Psoas muscle (tissue), 8 donors: ENCODE measurements around the gene GNG3. TPM values are rescaled to one million over a fixed set of nuclear protein-coding genes. Genes with fewer than 3 reads are reported as not detected.
"Not testable (repeated sequence)": the region's sequence is repeated elsewhere in the genome, so short reads cannot be mapped to it uniquely, and the experiment has no call there.

Experiments used
- ATAC-seq, 4 donors: fragments of 200-7000 bp; cut with Tn5 transposase; one replicate each; pipeline ENCODE4 v1.9.1; 2020; ENCODE audit warnings: moderate library complexity in 3 of 4, mild to moderate bottlenecking in 2 of 4
- DNase-seq, 2 donors: peaks; one replicate each; pipeline ENCODE4 v3.0.0-alpha.2; 2020
- H3K27ac ChIP-seq: fragments of 200-600 bp; one replicate; pipeline ENCODE4 v1.8.0; 2022
- H3K27me3 ChIP-seq, 3 donors: fragments of 200-600 bp in 1 of 3; one replicate each; pipeline versions ENCODE4 v1.6.1 to v1.8.0; 2013 to 2022; ENCODE audit warnings: low read length in 2 of 3, mild to moderate bottlenecking in 2 of 3, moderate library complexity in 1 of 3; ENCODE audit not compliant: insufficient read depth in 3 of 3
- H3K36me3 ChIP-seq, 2 donors: fragments of 200-600 bp in 1 of 2; one replicate each; pipeline versions ENCODE4 v1.6.1 to v1.8.0; 2013 to 2022; ENCODE audit warnings: low read depth in 1 of 2, mild to moderate bottlenecking in 1 of 2, moderate library complexity in 1 of 2; ENCODE audit not compliant: insufficient read depth in 1 of 2
- H3K4me1 ChIP-seq: fragments of 200-600 bp; one replicate; pipeline ENCODE4 v1.8.0; 2022
- H3K4me3 ChIP-seq: fragments of 200-600 bp; one replicate; pipeline ENCODE4 v1.8.0; 2022; ENCODE audit warnings: mild to moderate bottlenecking
- H3K9me3 ChIP-seq: fragments of 200-600 bp; one replicate; pipeline ENCODE4 v1.8.0; 2022
- WGBS, 3 donors: extraction: QIAGEN DNeasy Blood & Tissue Kit; methylation state at CpG; one replicate each; pipeline versions ENCODE4 v1.1.6 to v1.1.7; 2013; 5-methylcytosine and 5-hydroxymethylcytosine counted together
- intact Hi-C, 2 donors: fragments of 100-400 bp; cut with DNase I; formaldehyde crosslinking; loops; one replicate each; pipeline versions ENCODE4 v1.11.0 to v1.14.2; 2022
- polyA plus RNA-seq, 3 donors: library from polyadenylated mRNA; stranded (reverse); fragments of 200-250 nt; gene quantifications; one replicate each; pipeline ENCODE4 v1.2.3, GENCODE V29; 2013
- total RNA-seq, 4 donors: library from RNA; stranded (reverse); fragmentation: NEBNext Ultra II Directional in 2 of 4; extraction: Animal tissue kit (Norgen Biotek cat#: 25700) in 2 of 4; gene quantifications; one replicate each; pipeline versions ENCODE4 v1.2.1 to v1.2.4, GENCODE V29; 2021 to 2023
- TF ChIP-seq, protein P1 (sequence below): fragments of 200-600 bp; IDR thresholded peaks from one replicate; pipeline ENCODE4 v1.8.0; 2022; ENCODE audit warnings: antibody characterized with exemption
- donor health status: healthy with polysubstance abuse.
- donor health status: DM: no; HTN: no; CAD: no; lungs with moderate emphysema.
- donor health status: Bipolar disorder and iron deficiency.
- donor health status: healthy.
- donor health status: DM: yes; HTN: yes; CAD: no.
- donor health status: DM: no; HTN: no; CAD: no.
- donor health status: DM: no; HTN: no; CAD: no.
- donor health status: DM: yes; HTN: yes; CAD: no.

The GNG3 gene
- total and polyA plus RNA-seq, 7 donors: 0.10 to 0.39 TPM; not detected in 5

GRCh38 chr11:62737196-62737595 lies 29.7 kb downstream of the GNG3 start:
- H3K27me3 ChIP-seq: no peaks in the 10 kb centered on the region

GRCh38 chr11:62747475-62748160 lies 40.1 kb downstream of the GNG3 start:
- no peak for ATAC-seq
- H3K27me3 ChIP-seq: no peaks in the 10 kb centered on the region
- H3K27ac ChIP-seq: no peak overlapping the region
- peaks cover 5 to 21% of the 10 kb centered on the region in 2 donors for H3K36me3 ChIP-seq
- intact Hi-C loops: no loop called here
- H3K9me3 ChIP-seq: no peaks in the 10 kb centered on the region
- DNase-seq: no peak
- no peak overlapping the region for H3K4me3 ChIP-seq
- TF ChIP-seq, protein P1, sequence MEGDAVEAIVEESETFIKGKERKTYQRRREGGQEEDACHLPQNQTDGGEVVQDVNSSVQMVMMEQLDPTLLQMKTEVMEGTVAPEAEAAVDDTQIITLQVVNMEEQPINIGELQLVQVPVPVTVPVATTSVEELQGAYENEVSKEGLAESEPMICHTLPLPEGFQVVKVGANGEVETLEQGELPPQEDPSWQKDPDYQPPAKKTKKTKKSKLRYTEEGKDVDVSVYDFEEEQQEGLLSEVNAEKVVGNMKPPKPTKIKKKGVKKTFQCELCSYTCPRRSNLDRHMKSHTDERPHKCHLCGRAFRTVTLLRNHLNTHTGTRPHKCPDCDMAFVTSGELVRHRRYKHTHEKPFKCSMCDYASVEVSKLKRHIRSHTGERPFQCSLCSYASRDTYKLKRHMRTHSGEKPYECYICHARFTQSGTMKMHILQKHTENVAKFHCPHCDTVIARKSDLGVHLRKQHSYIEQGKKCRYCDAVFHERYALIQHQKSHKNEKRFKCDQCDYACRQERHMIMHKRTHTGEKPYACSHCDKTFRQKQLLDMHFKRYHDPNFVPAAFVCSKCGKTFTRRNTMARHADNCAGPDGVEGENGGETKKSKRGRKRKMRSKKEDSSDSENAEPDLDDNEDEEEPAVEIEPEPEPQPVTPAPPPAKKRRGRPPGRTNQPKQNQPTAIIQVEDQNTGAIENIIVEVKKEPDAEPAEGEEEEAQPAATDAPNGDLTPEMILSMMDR: no peak
- H3K4me1 ChIP-seq: peaks cover 2% of the 10 kb centered on the region
- 70 to 79% (median 73%) methylated on average over 9 of the region's 9 CpGs for WGBS, 3 donors

More at GRCh38 chr11:62737196-62737595, 29.7 kb downstream of the GNG3 start:
- DNase-seq (no peak), ATAC-seq (no peak)
- TF ChIP-seq, protein P1: no peak
- Histone ChIP-seq H3K27ac (no peak overlapping the region), H3K4me1 (no peaks in the 10 kb centered on the region), H3K36me3 (peaks cover 0 to 89% of the 10 kb centered on the region in 2 donors), H3K4me3 (no peak overlapping the region), H3K9me3 (no peaks in the 10 kb centered on the region)
- intact Hi-C loops: no loop called here

DNA sequence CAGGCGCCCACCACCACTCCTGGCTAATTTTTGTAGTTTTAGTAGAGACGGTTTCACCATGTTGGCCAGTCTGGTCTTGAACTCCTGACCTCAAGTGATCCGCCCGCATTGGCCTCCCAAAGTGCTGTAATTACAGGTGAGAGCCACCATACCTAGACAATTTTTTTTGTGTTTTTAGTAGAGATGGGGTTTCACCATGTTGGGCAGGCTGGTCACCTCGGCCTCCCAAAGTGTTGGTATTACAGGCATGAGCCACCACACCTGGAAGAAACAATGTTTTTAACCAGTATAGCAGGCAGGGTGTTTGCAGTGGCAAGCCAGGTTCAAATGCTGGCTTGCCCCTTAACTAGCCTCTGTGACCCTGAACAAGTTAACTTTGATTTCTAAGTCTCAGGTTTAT lies 42.5 kb downstream of the GNG3 start:
- ATAC-seq, H3K27me3 ChIP-seq, DNase-seq, H3K4me3 ChIP-seq, H3K9me3 ChIP-seq, H3K27ac ChIP-seq, intact Hi-C loops: not testable (repeated sequence)
- peaks cover 5 to 21% of the 10 kb centered on the region in 2 donors for H3K36me3 ChIP-seq
- 91 to 95% (median 93%) methylated on average over 5 of the region's 5 CpGs for WGBS, 3 donors
- peaks cover 12% of the 10 kb centered on the region for H3K4me1 ChIP-seq

- DNase-seq (no peak), ATAC-seq (no peak)
- H3K4me1 ChIP-seq: peaks cover 12% of the 10 kb centered on the region
- H3K36me3 ChIP-seq: peaks cover 5 to 21% of the 10 kb centered on the region in 2 donors
- H3K27ac ChIP-seq: peak overlapping the region; percentile 2
- TF ChIP-seq, protein P1: no peak
- H3K4me3 ChIP-seq: no peak overlapping the region
- 95 to 99% (median 96%) methylated on average over 14 of the region's 14 CpGs for WGBS, 3 donors
- H3K27me3 ChIP-seq: no peaks in the 10 kb centered on the region
- H3K9me3 ChIP-seq: no peaks in the 10 kb centered on the region
- intact Hi-C loops: no loop called here
Observed at GRCh38 chr11:62752177-62752785, 44.8 kb downstream of the GNG3 start.

DNA sequence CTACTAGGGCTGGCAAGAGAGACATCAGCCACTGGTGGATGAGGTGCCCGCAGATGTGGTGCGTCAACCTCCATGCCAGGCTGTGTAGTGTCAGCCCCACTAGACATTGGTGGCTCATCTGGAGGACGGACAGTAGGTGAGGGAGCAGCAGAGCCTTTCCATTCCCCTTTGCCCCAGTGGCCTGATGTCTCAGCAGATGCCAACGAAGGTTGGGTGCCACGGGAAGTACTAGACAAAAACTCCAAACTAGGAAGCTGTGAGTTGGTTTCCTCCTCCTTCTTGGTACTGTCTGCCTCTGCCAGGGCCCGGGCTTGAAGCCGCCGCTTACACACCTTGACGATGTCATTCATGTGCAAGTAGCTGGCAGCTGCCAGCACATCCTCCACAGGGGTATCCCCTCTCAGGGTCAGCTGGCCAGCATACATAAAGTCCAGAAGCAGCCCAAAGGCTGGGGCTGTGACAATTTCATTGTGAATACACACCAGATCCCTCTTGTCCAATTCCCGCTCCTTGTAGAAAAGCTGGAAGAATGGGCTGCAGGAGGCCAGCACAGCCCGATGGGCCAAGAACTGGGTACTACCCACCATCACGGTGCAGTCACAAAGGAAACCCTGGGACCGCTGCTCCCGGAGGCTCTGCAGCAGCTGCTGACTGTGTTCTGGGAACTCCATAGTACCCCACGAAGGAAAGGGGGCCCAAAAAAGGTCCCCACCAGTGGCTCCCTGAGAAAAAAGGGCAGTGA lies 45.7 kb downstream of the GNG3 start:
- 79 to 88% (median 82%) methylated on average over 15 of the region's 15 CpGs for WGBS, 3 donors
- Histone ChIP-seq H3K27me3 (no peaks in the 10 kb centered on the region), H3K36me3 (peaks cover 5 to 21% of the 10 kb centered on the region in 2 donors), H3K4me3 (peak overlapping the region; percentile 81), H3K27ac (peak overlapping the region; percentile 92), H3K4me1 (peaks cover 12% of the 10 kb centered on the region), H3K9me3 (no peaks in the 10 kb centered on the region)
- ATAC-seq (peak in 2 of 4 donors; percentile 0 to 3), DNase-seq (no peak)
- intact Hi-C loops: no loop called here
- TF ChIP-seq, protein P1: no peak
